Peyer's patch (tissue), 4 donors: ENCODE results near the gene MET.

Source experiments
- POLR2A ChIP-seq, 2 donors: fragments of 450-650 bp; IDR thresholded peaks; one replicate each; pipeline ENCODE4 v1.5.1; 2017; ENCODE audit warnings: antibody characterized with exemption in 2 of 2, mild to moderate bottlenecking in 2 of 2, moderate library complexity in 2 of 2
- TF ChIP-seq, protein P1 (sequence below), 6 experiments: fragments of 450-650 bp in 4 of 6; fragments of 200-600 bp in 2 of 6; sonication (generic) in 1 of 6; IDR thresholded peaks; one replicate each; pipeline ENCODE4 v1.5.1; 2017 to 2019; ENCODE audit warnings: antibody characterized with exemption in 6 of 6, mild to moderate bottlenecking in 3 of 6, moderate library complexity in 1 of 6

DNA sequence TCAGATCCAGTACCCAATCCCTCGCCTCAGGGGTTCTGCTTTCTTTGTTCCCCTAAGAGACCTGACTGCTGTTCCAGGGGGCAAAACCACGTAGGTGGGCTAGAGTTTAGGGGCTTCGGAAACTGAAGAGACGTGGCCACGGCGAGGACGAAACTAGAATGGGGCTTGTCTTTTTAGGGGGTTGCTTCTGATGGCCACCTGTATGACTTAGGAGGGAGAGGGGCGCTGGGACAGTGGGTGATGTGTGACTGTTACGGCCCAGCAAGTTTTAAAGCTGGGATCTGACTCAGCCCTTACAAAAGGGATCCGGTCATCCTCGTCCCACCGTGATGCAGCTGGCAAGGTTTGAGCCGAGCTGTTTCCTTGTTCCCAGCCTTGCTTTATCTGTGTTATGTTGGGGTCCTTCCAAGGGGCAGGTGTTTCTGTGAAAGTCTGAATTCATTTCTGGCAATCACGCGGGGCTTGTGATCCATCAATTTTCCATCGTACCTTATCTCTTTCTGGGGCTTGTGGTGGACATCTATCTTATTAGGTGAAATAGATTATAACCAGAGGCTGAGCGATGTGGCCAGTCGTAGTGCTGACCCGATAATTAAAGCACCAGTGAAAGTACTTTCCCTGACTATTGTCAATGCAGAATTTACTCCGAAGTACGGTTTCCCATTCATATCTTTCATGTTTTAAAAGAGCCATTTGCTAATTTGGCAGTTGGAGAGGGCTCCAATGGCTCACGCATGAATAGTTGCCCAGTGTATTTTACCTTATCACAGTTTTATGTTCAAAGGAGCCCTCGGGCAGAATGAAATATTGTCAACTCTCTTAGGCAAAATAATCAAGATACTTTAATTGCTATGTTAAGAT, 830 bp downstream of the MET start:
- TF ChIP-seq, protein P1, sequence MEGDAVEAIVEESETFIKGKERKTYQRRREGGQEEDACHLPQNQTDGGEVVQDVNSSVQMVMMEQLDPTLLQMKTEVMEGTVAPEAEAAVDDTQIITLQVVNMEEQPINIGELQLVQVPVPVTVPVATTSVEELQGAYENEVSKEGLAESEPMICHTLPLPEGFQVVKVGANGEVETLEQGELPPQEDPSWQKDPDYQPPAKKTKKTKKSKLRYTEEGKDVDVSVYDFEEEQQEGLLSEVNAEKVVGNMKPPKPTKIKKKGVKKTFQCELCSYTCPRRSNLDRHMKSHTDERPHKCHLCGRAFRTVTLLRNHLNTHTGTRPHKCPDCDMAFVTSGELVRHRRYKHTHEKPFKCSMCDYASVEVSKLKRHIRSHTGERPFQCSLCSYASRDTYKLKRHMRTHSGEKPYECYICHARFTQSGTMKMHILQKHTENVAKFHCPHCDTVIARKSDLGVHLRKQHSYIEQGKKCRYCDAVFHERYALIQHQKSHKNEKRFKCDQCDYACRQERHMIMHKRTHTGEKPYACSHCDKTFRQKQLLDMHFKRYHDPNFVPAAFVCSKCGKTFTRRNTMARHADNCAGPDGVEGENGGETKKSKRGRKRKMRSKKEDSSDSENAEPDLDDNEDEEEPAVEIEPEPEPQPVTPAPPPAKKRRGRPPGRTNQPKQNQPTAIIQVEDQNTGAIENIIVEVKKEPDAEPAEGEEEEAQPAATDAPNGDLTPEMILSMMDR (IDR thresholded peaks at IDR 0.05): no peak
- no peak for TF ChIP-seq POLR2A (IDR thresholded peaks at IDR 0.05)
